ENCODE measurements around the gene CDK1. TPM values are rescaled to one million over a fixed set of nuclear protein-coding genes. Genes with fewer than 3 reads are reported as not detected.
"Not testable (repeated sequence)": the region's sequence is repeated elsewhere in the genome, so short reads cannot be mapped to it uniquely, and the experiment has no call there.

The CDK1 gene
- total RNA-seq, 2 donors from 2014 or later: 16.5 to 53.8 TPM

GRCh38 chr10:60825520-60825919 is 47.2 kb downstream of the CDK1 start:
- Histone ChIP-seq H3K4me1 (no peaks in the 10 kb centered on the region), H3K27me3 (no peaks in the 10 kb centered on the region), H3K27ac (no peak overlapping the region), H3K4me3 (no peak overlapping the region), H3K36me3 (no peaks in the 10 kb centered on the region), H3K9ac (ENCODE audit: low read depth in 2 of 2, low read length in 2 of 2) (no peak overlapping the region), H3K9me3 (no peaks in the 10 kb centered on the region)
- no peak for TF ChIP-seq CTCF (IDR thresholded peaks at IDR 0.05)
- intact Hi-C loops (cut with DNase I): no loop called here
- DNase-seq: no peak

GRCh38 chr10:60827791-60828488 is 49.7 kb downstream of the CDK1 start:
- no peaks in the 10 kb centered on the region for H3K36me3 ChIP-seq
- intact Hi-C loops (cut with DNase I): no loop called here
- no peaks in the 10 kb centered on the region for H3K27me3 ChIP-seq
- no peaks in the 10 kb centered on the region for H3K9me3 ChIP-seq
- no peaks in the 10 kb centered on the region for H3K4me1 ChIP-seq
- DNase-seq: no peak
- no peak overlapping the region for H3K27ac ChIP-seq
- no peak overlapping the region for H3K4me3 ChIP-seq
- no peak overlapping the region for H3K9ac ChIP-seq (ENCODE audit: low read depth in 2 of 2, low read length in 2 of 2)
- TF ChIP-seq CTCF (IDR thresholded peaks at IDR 0.05): no peak

- no peak overlapping the region for H3K9ac ChIP-seq (ENCODE audit: low read depth in 2 of 2, low read length in 2 of 2)
- H3K27me3 ChIP-seq: no peaks in the 10 kb centered on the region
- intact Hi-C loops (cut with DNase I): no loop called here
- H3K4me3 ChIP-seq: no peak overlapping the region
- no peaks in the 10 kb centered on the region for H3K9me3 ChIP-seq
- no peak for DNase-seq
- H3K27ac ChIP-seq: no peak overlapping the region
- H3K4me1 ChIP-seq: no peaks in the 10 kb centered on the region
- TF ChIP-seq CTCF (IDR thresholded peaks at IDR 0.05): no peak
- H3K36me3 ChIP-seq: no peaks in the 10 kb centered on the region
Observed at GRCh38 chr10:60828489-60828852, 50.2 kb downstream of the CDK1 start.

- H3K36me3 ChIP-seq; H3K9me3 ChIP-seq; H3K27ac ChIP-seq; intact Hi-C loops (cut with DNase I); H3K9ac ChIP-seq (ENCODE audit: low read depth in 2 of 2, low read length in 2 of 2); H3K4me3 ChIP-seq; H3K4me1 ChIP-seq; DNase-seq; H3K27me3 ChIP-seq: not testable (repeated sequence)
Observed at GRCh38 chr10:60832136-60832535, 53.9 kb downstream of the CDK1 start.

GRCh38 chr10:60834401-60834800 is 56.1 kb downstream of the CDK1 start:
- Histone ChIP-seq H3K27me3 (no peaks in the 10 kb centered on the region), H3K4me1 (no peaks in the 10 kb centered on the region), H3K36me3 (no peaks in the 10 kb centered on the region), H3K9ac (ENCODE audit: low read depth in 2 of 2, low read length in 2 of 2) (no peak overlapping the region), H3K9me3 (no peaks in the 10 kb centered on the region), H3K27ac (no peak overlapping the region), H3K4me3 (no peak overlapping the region)
- no peak for DNase-seq
- TF ChIP-seq CTCF (IDR thresholded peaks at IDR 0.05): no peak
- intact Hi-C loops (cut with DNase I): no loop called here

- no peak overlapping the region for H3K9ac ChIP-seq (ENCODE audit: low read depth in 2 of 2, low read length in 2 of 2)
- intact Hi-C loops (cut with DNase I): no loop called here
Observed at GRCh38 chr10:60835049-60835448, 56.8 kb downstream of the CDK1 start.

GRCh38 chr10:60841227-60841626 is 62.9 kb downstream of the CDK1 start:
- H3K27me3 ChIP-seq; intact Hi-C loops (cut with DNase I); H3K36me3 ChIP-seq; H3K4me1 ChIP-seq; H3K9me3 ChIP-seq; H3K9ac ChIP-seq (ENCODE audit: low read depth in 2 of 2, low read length in 2 of 2); H3K4me3 ChIP-seq; H3K27ac ChIP-seq; DNase-seq: not testable (repeated sequence)

More at GRCh38 chr10:60835049-60835448, 56.8 kb downstream of the CDK1 start:
- no peak for DNase-seq
- Histone ChIP-seq H3K27ac (no peak overlapping the region), H3K27me3 (no peaks in the 10 kb centered on the region), H3K9me3 (no peaks in the 10 kb centered on the region), H3K4me3 (no peak overlapping the region), H3K36me3 (no peaks in the 10 kb centered on the region), H3K4me1 (no peaks in the 10 kb centered on the region)
- TF ChIP-seq CTCF (IDR thresholded peaks at IDR 0.05): no peak
